T-helper 1 cell treated with Interleukin-12 subunit alpha and Interleukin-12 subunit beta and Interleukin-4 antibody, amounts not matched to agents 30 ng/mL and 1 ng/mL, for 36 hours (primary cell): ENCODE measurements around the gene HOXD12. TPM values are rescaled to one million over a fixed set of nuclear protein-coding genes. Genes with fewer than 3 reads are reported as not detected.

Experiments used
- intact Hi-C: fragments of 100-400 bp; cut with micrococcal nuclease; formaldehyde crosslinking; loops from one replicate; pipeline ENCODE4 v1.15.1; 2024
- total RNA-seq: library from RNA; stranded (reverse); gene quantifications from 2 replicates; pipeline ENCODE4 v1.2.3, GENCODE V29; 2022

HOXD12 gene
- total RNA-seq, 1 donor from 2014 or later = not detected

GRCh38 chr2:176080540-176081375, 18.8 kb upstream of the HOXD12 start:
- intact Hi-C loops = no loop called here

GRCh38 chr2:176081376-176081836, 18.2 kb upstream of the HOXD12 start:
- intact Hi-C loops = no loop called here

GRCh38 chr2:176081837-176082524, 17.6 kb upstream of the HOXD12 start:
- intact Hi-C loops = loop anchor here (2.0 kb wide), 1 partner anchor 81 kb away; no protein-coding TSS in a partner anchor

GRCh38 chr2:176082525-176082823, 17.1 kb upstream of the HOXD12 start:
- intact Hi-C loops = loop anchor here (2.0 kb wide), 1 partner anchor 80 kb away; no protein-coding TSS in a partner anchor

GRCh38 chr2:176082824-176083751, 16.5 kb upstream of the HOXD12 start:
- intact Hi-C loops = loop anchor here (2.0 kb wide), 1 partner anchor 80 kb away; no protein-coding TSS in a partner anchor

- intact Hi-C loops = loop anchor here (1.0 to 2.0 kb wide), 2 partner anchors 47 to 79 kb away; no protein-coding TSS in a partner anchor
These were observed 15.8 kb upstream of the HOXD12 start, which contains the start of gene EVX2 for GRCh38 chr2:176083796-176084261. TSS of gene EVX2 (minus strand) at chr2:176083962. CDS start at chr2:176083776, 186 bp downstream.

- intact Hi-C loops = loop anchor here (1.0 kb wide), 1 partner anchor 47 kb away; no protein-coding TSS in a partner anchor
These were observed 14.9 kb upstream of the HOXD12 start for GRCh38 chr2:176084611-176085119.

GRCh38 chr2:176085120-176085788, 14.3 kb upstream of the HOXD12 start:
- intact Hi-C loops = no loop called here

- intact Hi-C loops = loop anchor here (1.0 kb wide), 1 partner anchor 10 kb away; no protein-coding TSS in a partner anchor
These were observed 13.5 kb upstream of the HOXD12 start for GRCh38 chr2:176085861-176086771.

GRCh38 chr2:176087330-176088047, 12.1 kb upstream of the HOXD12 start:
- intact Hi-C loops = no loop called here

- intact Hi-C loops = no loop called here
These were observed 11.3 kb upstream of the HOXD12 start for GRCh38 chr2:176088048-176088936.

GRCh38 chr2:176088937-176089842, 10.4 kb upstream of the HOXD12 start:
- intact Hi-C loops = no loop called here

- intact Hi-C loops = no loop called here
These were observed 9.7 kb upstream of the HOXD12 start for GRCh38 chr2:176089843-176090395.

GRCh38 chr2:176090862-176091261, 8.7 kb upstream of the HOXD12 start:
- intact Hi-C loops = no loop called here

- intact Hi-C loops = no loop called here
These were observed 8.0 kb upstream of the HOXD12 start for GRCh38 chr2:176091329-176092258.
